Retina (tissue), 1 donor: ENCODE results near the gene PRKN.
A peak's percentile ranks its signal among the peaks of the same experiment; 100 is the strongest.
"Not testable (repeated sequence)": the region's sequence is repeated elsewhere in the genome, so short reads cannot be mapped to it uniquely, and the experiment has no call there.

Experiments used
- DNase-seq: peaks from one replicate; pipeline ENCODE4 v3.0.0-alpha.2; 2016

PRKN gene

GRCh38 chr6:161354276-161354840 is 1373.2 kb downstream of the PRKN start:
- no peak for DNase-seq

GRCh38 chr6:161353208-161353613 is 1374.4 kb downstream of the PRKN start:
- no peak for DNase-seq

GRCh38 chr6:161351858-161352257 is 1375.7 kb downstream of the PRKN start:
- no peak for DNase-seq

GRCh38 chr6:161349886-161350285 is 1377.7 kb downstream of the PRKN start:
- DNase-seq: no peak

GRCh38 chr6:161348628-161348994 is 1379.0 kb downstream of the PRKN start:
- DNase-seq: no peak

- no peak for DNase-seq
Observed at GRCh38 chr6:161347988-161348627, 1379.5 kb downstream of the PRKN start.

GRCh38 chr6:161347125-161347524 is 1380.4 kb downstream of the PRKN start:
- no peak for DNase-seq

GRCh38 chr6:161346717-161347116 is 1380.8 kb downstream of the PRKN start:
- no peak for DNase-seq

- DNase-seq: no peak
Observed at GRCh38 chr6:161344626-161345025, 1382.9 kb downstream of the PRKN start.

GRCh38 chr6:161342039-161342438 is 1385.5 kb downstream of the PRKN start:
- DNase-seq: no peak

- DNase-seq: no peak
Observed at GRCh38 chr6:161341638-161342037, 1385.9 kb downstream of the PRKN start.

- DNase-seq: no peak
Observed at GRCh38 chr6:161338015-161338414, 1389.6 kb downstream of the PRKN start.

GRCh38 chr6:161336479-161336878 is 1391.1 kb downstream of the PRKN start:
- no peak for DNase-seq

GRCh38 chr6:161333410-161333809 is 1394.2 kb downstream of the PRKN start:
- no peak for DNase-seq

- not testable (repeated sequence) for DNase-seq
Observed at GRCh38 chr6:161331402-161332081, 1396.0 kb downstream of the PRKN start.

GRCh38 chr6:161327360-161327953 is 1400.1 kb downstream of the PRKN start:
- no peak for DNase-seq

GRCh38 chr6:161319231-161319630 is 1408.3 kb downstream of the PRKN start:
- peak; percentile 4 for DNase-seq

- DNase-seq: peak; percentile 34
Observed at GRCh38 chr6:161318456-161318855, 1409.1 kb downstream of the PRKN start.

- DNase-seq: no peak
Observed at GRCh38 chr6:161316531-161316930, 1411.0 kb downstream of the PRKN start.

- DNase-seq: not testable (repeated sequence)
Observed at GRCh38 chr6:161315246-161315917, 1412.2 kb downstream of the PRKN start.

- not testable (repeated sequence) for DNase-seq
Observed at GRCh38 chr6:161314541-161315245, 1412.9 kb downstream of the PRKN start.

- DNase-seq: no peak
Observed at GRCh38 chr6:161313940-161314509, 1413.5 kb downstream of the PRKN start.
